GM12878 (cell line): ENCODE results near the gene NME7. TPM values are rescaled to one million over a fixed set of nuclear protein-coding genes. Genes with fewer than 3 reads are reported as not detected.

Experiments used
- BHLHE40 ChIP-seq, 2 experiments: fragments of 450-650 bp in 1 of 2; IDR thresholded peaks; 2 replicates each; pipeline ENCODE4 v1.6.1; 2011 to 2017; ENCODE audit warnings: low read depth in 2 of 2, borderline replicate concordance in 1 of 2, improper control_type of control experiment in 1 of 2, low read length in 1 of 2, mild to moderate bottlenecking in 1 of 2
- CBFB ChIP-seq: IDR thresholded peaks from 2 replicates; pipeline ENCODE4 v1.6.1; 2016; ENCODE audit warnings: antibody characterized with exemption, low read depth
- CBX3 ChIP-seq: fragments of 200-600 bp; sonication (generic); IDR thresholded peaks from 2 replicates; pipeline ENCODE4 v1.6.1; 2016; ENCODE audit warnings: low read depth, borderline replicate concordance
- CREB1 ChIP-seq: IDR thresholded peaks from 2 replicates; pipeline ENCODE4 v1.6.1; 2012; ENCODE audit warnings: low read depth, mild to moderate bottlenecking, inconsistent platforms
- E4F1 ChIP-seq: fragments of 450-650 bp; IDR thresholded peaks from 2 replicates; pipeline ENCODE4 v1.6.1; 2018; ENCODE audit warnings: borderline replicate concordance, mild to moderate bottlenecking; ENCODE audit not compliant: partially characterized antibody
- ETV6 ChIP-seq, 2 experiments: fragments of 450-650 bp in 1 of 2; IDR thresholded peaks in 1 of 2; conservative IDR thresholded peaks in 1 of 2; 2 replicates each; pipeline ENCODE4 v1.6.1; 2014; ENCODE audit warnings: antibody characterized with exemption in 1 of 2, borderline replicate concordance in 1 of 2, low read depth in 1 of 2, mild to moderate bottlenecking in 1 of 2, moderate library complexity in 1 of 2
- EZH2 ChIP-seq: IDR thresholded peaks from 2 replicates; pipeline ENCODE4 v1.6.1; 2012; ENCODE audit warnings: low read depth, mild to moderate bottlenecking, control low read depth, inconsistent platforms, low read length, borderline replicate concordance; ENCODE audit not compliant: control insufficient read depth
- FOXK2 ChIP-seq: fragments of 450-650 bp; IDR thresholded peaks from 2 replicates; pipeline ENCODE4 v1.6.1; 2017; ENCODE audit warnings: mild to moderate bottlenecking, moderate library complexity
- IKZF1 ChIP-seq: fragments of 450-650 bp; conservative IDR thresholded peaks from 2 replicates; pipeline ENCODE4 v1.6.1; 2017; ENCODE audit warnings: antibody characterized with exemption, mild to moderate bottlenecking
- MEF2A ChIP-seq: IDR thresholded peaks from 2 replicates; pipeline ENCODE4 v1.6.1; 2011; ENCODE audit warnings: low read depth, mild to moderate bottlenecking, low read length, moderate library complexity; ENCODE audit not compliant: insufficient read depth
- NBN ChIP-seq: fragments of 450-650 bp; IDR thresholded peaks from 2 replicates; pipeline ENCODE4 v1.6.1; 2016
- NR2F1 ChIP-seq: fragments of 450-650 bp; conservative IDR thresholded peaks from 2 replicates; pipeline ENCODE4 v1.6.1; 2017; ENCODE audit warnings: mild to moderate bottlenecking
- POLR2AphosphoS2 ChIP-seq: IDR thresholded peaks from 2 replicates; pipeline ENCODE4 v1.6.1; 2011; ENCODE audit warnings: low read depth, mild to moderate bottlenecking, low read length, improper control_type of control experiment, moderate library complexity
- RB1 ChIP-seq: fragments of 450-650 bp; formaldehyde crosslinking; IDR thresholded peaks from 2 replicates; pipeline ENCODE4 v1.6.1; 2017; ENCODE audit warnings: mild to moderate bottlenecking, borderline replicate concordance
- RELB ChIP-seq: fragments of 450-650 bp; IDR thresholded peaks from 2 replicates; pipeline ENCODE4 v1.6.1; 2017; ENCODE audit warnings: low read depth, mild to moderate bottlenecking, moderate library complexity
- SMAD5 ChIP-seq: IDR thresholded peaks from 2 replicates; pipeline ENCODE4 v1.6.1; 2016; ENCODE audit warnings: antibody characterized with exemption, low read depth
- SPI1 ChIP-seq: IDR thresholded peaks from 2 replicates; pipeline ENCODE4 v1.6.1; 2011; ENCODE audit warnings: low read depth, mild to moderate bottlenecking, low read length, moderate library complexity, borderline replicate concordance; ENCODE audit not compliant: insufficient read depth
- STAT1 ChIP-seq: fragments of 450-650 bp; conservative IDR thresholded peaks from 2 replicates; pipeline ENCODE4 v1.6.1; 2014; ENCODE audit warnings: antibody characterized with exemption, mild to moderate bottlenecking
- SUZ12 ChIP-seq: fragments of 200-600 bp; sonication (generic); IDR thresholded peaks from one replicate; pipeline ENCODE4 v1.6.1; 2018; ENCODE audit warnings: antibody characterized with exemption, mild to moderate bottlenecking; ENCODE audit not compliant: unreplicated experiment
- TBL1XR1 ChIP-seq: IDR thresholded peaks from 2 replicates; pipeline ENCODE4 v1.6.1; 2012; ENCODE audit warnings: low read depth, low read length, improper control_type of control experiment
- ZBTB4 ChIP-seq: fragments of 450-650 bp; formaldehyde crosslinking; IDR thresholded peaks from 2 replicates; pipeline ENCODE4 v1.4.0; 2022; ENCODE audit warnings: mild to moderate bottlenecking, moderate library complexity
- ZNF622 ChIP-seq: fragments of 450-650 bp; IDR thresholded peaks from 2 replicates; pipeline ENCODE4 v1.6.1; 2017; ENCODE audit warnings: mild to moderate bottlenecking, inconsistent platforms
- ZSCAN29 ChIP-seq: fragments of 450-650 bp; IDR thresholded peaks from 2 replicates; pipeline ENCODE4 v1.6.1; 2017; ENCODE audit warnings: mild to moderate bottlenecking, moderate library complexity
- polyA plus RNA-seq, 11 experiments: library from polyadenylated mRNA; depleted of rRNA in 4 of 11; unstranded in 6 of 11; stranded (reverse) in 5 of 11; fragments of >200 nt; fragmentation: Nextera tagmentation in 4 of 11; fragmentation: Illumina TruSeq in 1 of 11; extraction: Ambion mirVana in 4 of 11; extraction: Trizol in 1 of 11; gene quantifications; 1 replicate in 1 of 11; 2 replicates in 10 of 11; pipeline versions ENCODE4 v1.2.1 to v1.2.3, GENCODE V29; 2011 to 2016; ENCODE audit warnings: inconsistent platforms in 2 of 11, missing spikeins in 2 of 11, low read depth in 1 of 11
- total RNA-seq, 4 experiments: library from RNA; depleted of rRNA in 3 of 4; stranded (reverse); fragments of >200 nt in 3 of 4; fragmentation: Illumina TruSeq in 1 of 4; extraction: Trizol in 1 of 4; gene quantifications; 2 replicates each; pipeline versions ENCODE4 v1.2.1 to v1.2.3, GENCODE V29; 2013 to 2021

NME7 gene
- total and polyA plus RNA-seq, 10 of the 15 experiments (the other 5 are each of a cell fraction or from before 2014, with no cell fraction given), result 1.5 to 15.6 (median 7.2) TPM

GRCh38 chr1:169367686-169368405 is at the start of gene NME7, which contains the start of gene BLZF1 (continued):
- TF ChIP-seq POLR2AphosphoS2 (0 out of 2 replicates have a peak, but pooled peaks have one; percentile 63), ZBTB4 (CRISPR knock-in tag) (no peak), ZSCAN29 (no peak), MEF2A (no peak), IKZF1 (peak; percentile 96), TBL1XR1 (peak; percentile 9; the same call in 1 of the 2 replicates), EZH2 (no peak), E4F1 (peak; percentile 85), ZNF622 (no peak), ETV6 (conservative IDR thresholded peaks at IDR 0.05 in 1 of 2, IDR thresholded peaks at IDR 0.05 in 1 of 2; ENCODE audit: borderline replicate concordance in 1 of 2, low read depth in 1 of 2) (peak; percentile 99 to 100), NBN (0 out of 2 replicates have a peak, but pooled peaks have one; percentile 64), CBX3 (no peak), STAT1 (no peak), SPI1 (0 out of 2 replicates have a peak, but pooled peaks have one; percentile 16), RB1 (peak; percentile 41; the same call in 1 of the 2 replicates), FOXK2 (no peak), SUZ12 (no peak), NR2F1 (no peak), RELB (peak; percentile 59), CREB1 (peak; percentile 73; the same call in 1 of the 2 replicates), BHLHE40 (IDR thresholded peaks at IDR 0.05; ENCODE audit: borderline replicate concordance in 1 of 2, low read depth in 2 of 2, low read length in 1 of 2) (peak; percentile 67 to 79), SMAD5 (no peak), CBFB (peak; percentile 90; the same call in 1 of the 2 replicates)
